ENCODE measurements around the gene TPSD1. TPM values are rescaled to one million over a fixed set of nuclear protein-coding genes. Genes with fewer than 3 reads are reported as not detected.

Gene TPSD1
- total and polyA plus RNA-seq, 10 of the 15 experiments (the other 5 are each of a cell fraction or from before 2014, with no cell fraction given) = not detected

GRCh38 chr16:1293921-1294656 lies 38.2 kb downstream of the TPSD1 start (continued):
- TF ChIP-seq BCLAF1 (IDR thresholded peaks at IDR 0.05) (no peak), NFYA (IDR thresholded peaks at IDR 0.05; ENCODE audit: borderline replicate concordance, low read depth, low read length) (no peak), STAT1 (conservative IDR thresholded peaks at IDR 0.05) (no peak), HDAC2 (IDR thresholded peaks at IDR 0.05) (no peak), ZBTB4 (CRISPR knock-in tag; IDR thresholded peaks at IDR 0.05) (no peak), NFIC (IDR thresholded peaks at IDR 0.05; ENCODE audit: low read depth, low read length) (no peak), FOXM1 (IDR thresholded peaks at IDR 0.05; ENCODE audit: low read depth, low read length) (no peak), ATF3 (IDR thresholded peaks at IDR 0.05; ENCODE audit: borderline replicate concordance, extremely low read depth, low read depth, low read length) (no peak), IKZF2 (IDR thresholded peaks at IDR 0.05) (no peak), NFYB (IDR thresholded peaks at IDR 0.05; ENCODE audit: insufficient read depth, low read depth, low read length) (no peak), ZNF207 (IDR thresholded peaks at IDR 0.05; ENCODE audit: borderline replicate concordance) (no peak), SIX5 (IDR thresholded peaks at IDR 0.05; ENCODE audit: low read depth, low read length, severe bottlenecking) (no peak), E2F8 (IDR thresholded peaks at IDR 0.05; ENCODE audit: low read depth, partially characterized antibody) (no peak), ZBTB11 (CRISPR knock-in tag; IDR thresholded peaks at IDR 0.05) (no peak), DPF2 (IDR thresholded peaks at IDR 0.05) (no peak)
